Activated naive CD8-positive, alpha-beta T cell (primary cell): ENCODE measurements around the gene KCNAB2.

Experiments
- H3K27ac Mint-ChIP-seq: one replicate; pipeline ENCODE4 v1.8.0; 2021; ENCODE audit warnings: mixed read lengths
- H3K27me3 Mint-ChIP-seq: one replicate; pipeline ENCODE4 v1.8.0; 2021; ENCODE audit warnings: mixed read lengths
- H3K36me3 Mint-ChIP-seq: one replicate; pipeline ENCODE4 v1.8.0; 2021; ENCODE audit warnings: mixed read lengths
- H3K4me1 Mint-ChIP-seq: one replicate; pipeline ENCODE4 v1.8.0; 2021; ENCODE audit warnings: low read depth, mixed read lengths
- H3K4me3 Mint-ChIP-seq: one replicate; pipeline ENCODE4 v1.8.0; 2021; ENCODE audit warnings: mild to moderate bottlenecking, mixed read lengths
- H3K9me3 Mint-ChIP-seq: one replicate; pipeline ENCODE4 v1.8.0; 2021; ENCODE audit warnings: low read depth, mixed read lengths

KCNAB2 gene

DNA sequence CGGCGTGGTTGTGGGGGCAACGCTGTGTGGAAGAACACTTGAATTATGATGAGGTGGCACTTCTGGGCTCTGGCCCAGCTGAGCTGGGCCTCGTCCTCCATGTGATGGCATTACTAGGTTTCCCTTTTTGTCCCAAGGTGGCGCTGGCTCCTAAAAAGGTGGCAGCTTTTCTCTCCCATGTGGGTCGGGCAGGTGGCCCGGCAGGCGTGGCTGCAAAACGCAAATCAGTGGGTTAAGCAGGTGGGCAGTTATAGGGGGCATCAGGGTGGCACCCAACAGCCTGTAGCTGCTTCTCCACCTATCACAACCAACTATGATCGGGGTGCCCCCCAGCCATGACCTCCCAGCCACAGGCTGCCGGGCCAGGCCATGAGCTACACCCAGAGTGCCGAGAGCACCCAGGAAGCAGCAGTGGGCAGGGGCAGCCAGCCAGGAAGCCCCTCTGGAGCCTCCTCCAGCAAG is 59.6 kb downstream of the KCNAB2 start:
- Mint-ChIP-seq H3K4me1 (peaks cover 3% of the 10 kb centered on the region), H3K9me3 (no peaks in the 10 kb centered on the region), H3K27ac (no peak overlapping the region), H3K27me3 (peaks cover 6% of the 10 kb centered on the region), H3K4me3 (no peak overlapping the region), H3K36me3 (no peaks in the 10 kb centered on the region)

DNA sequence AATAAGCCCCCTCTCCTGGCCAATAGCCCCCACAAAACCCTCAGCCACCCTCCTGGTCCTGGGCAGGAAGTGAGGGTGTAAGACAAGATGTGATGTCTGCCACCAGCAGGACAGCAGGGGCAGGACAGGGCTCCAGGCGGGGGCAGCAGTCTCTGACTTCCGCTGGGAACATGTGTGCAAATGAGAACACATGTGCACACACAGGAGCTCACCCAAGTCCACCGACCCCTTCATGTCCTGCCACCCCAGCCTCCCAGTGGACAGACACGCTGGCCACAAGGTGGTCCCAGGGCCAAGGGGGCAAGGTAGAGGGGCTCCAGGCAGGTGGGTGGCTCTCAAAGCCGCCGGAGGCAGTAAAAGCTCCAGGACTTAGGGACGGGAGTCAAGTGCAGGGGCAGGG is 60.1 kb downstream of the KCNAB2 start:
- H3K4me3 Mint-ChIP-seq, result no peak overlapping the region
- no peak overlapping the region for H3K27ac Mint-ChIP-seq
- no peaks in the 10 kb centered on the region for H3K36me3 Mint-ChIP-seq

DNA sequence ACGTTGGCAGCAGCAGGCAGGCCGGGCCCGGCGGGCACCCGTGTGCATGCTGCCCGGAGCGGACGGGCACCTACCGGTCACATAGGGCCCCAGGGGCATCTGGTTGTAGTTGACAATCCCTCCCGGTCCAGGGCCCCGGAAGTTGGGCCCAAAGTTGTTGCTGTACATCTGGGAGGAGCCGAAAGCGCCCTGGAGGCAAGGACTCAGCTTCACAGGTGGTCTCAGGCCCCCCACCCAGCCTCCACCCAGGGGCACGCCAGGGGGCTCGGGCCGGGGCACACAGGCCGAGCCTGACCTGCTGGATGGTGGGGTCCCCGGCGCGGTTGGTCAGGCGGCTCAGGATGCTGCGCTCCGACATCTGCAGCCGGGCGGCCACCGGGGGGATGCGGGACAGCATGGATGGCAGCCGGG is 60.6 kb downstream of the KCNAB2 start:
- H3K4me3 Mint-ChIP-seq, result no peak overlapping the region
- no peaks in the 10 kb centered on the region for H3K36me3 Mint-ChIP-seq
- H3K9me3 Mint-ChIP-seq, result no peaks in the 10 kb centered on the region
- H3K4me1 Mint-ChIP-seq, result peaks cover 1% of the 10 kb centered on the region
- peaks cover 6% of the 10 kb centered on the region for H3K27me3 Mint-ChIP-seq
- H3K27ac Mint-ChIP-seq, result no peak overlapping the region

More for the DNA sequence above, 60.1 kb downstream of the KCNAB2 start:
- Mint-ChIP-seq H3K27me3 (peaks cover 6% of the 10 kb centered on the region), H3K4me1 (peaks cover 3% of the 10 kb centered on the region), H3K9me3 (no peaks in the 10 kb centered on the region)

DNA sequence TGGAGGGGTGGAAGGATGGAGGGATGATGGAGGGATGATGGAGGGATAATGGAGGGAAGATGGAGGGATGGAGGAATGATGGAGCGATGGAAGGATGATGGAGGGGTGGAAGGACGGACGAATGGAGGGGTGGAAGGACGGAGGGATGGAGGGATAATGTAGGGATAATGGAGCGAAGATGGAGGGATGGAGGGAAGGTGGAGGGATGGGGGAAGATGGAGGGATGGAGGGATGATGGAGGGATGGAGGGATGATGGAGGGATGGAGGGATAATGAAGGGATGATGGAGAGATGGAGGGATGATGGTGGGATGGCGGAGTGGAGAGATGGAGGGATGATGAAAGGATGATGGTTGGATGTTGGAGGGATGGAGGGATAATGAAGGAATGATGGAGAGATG is 61.3 kb downstream of the KCNAB2 start:
- H3K27ac Mint-ChIP-seq, result no peak overlapping the region
- H3K27me3 Mint-ChIP-seq, result peaks cover 6% of the 10 kb centered on the region
- H3K4me3 Mint-ChIP-seq, result no peak overlapping the region
- no peaks in the 10 kb centered on the region for H3K4me1 Mint-ChIP-seq
- no peaks in the 10 kb centered on the region for H3K9me3 Mint-ChIP-seq
- H3K36me3 Mint-ChIP-seq, result no peaks in the 10 kb centered on the region

DNA sequence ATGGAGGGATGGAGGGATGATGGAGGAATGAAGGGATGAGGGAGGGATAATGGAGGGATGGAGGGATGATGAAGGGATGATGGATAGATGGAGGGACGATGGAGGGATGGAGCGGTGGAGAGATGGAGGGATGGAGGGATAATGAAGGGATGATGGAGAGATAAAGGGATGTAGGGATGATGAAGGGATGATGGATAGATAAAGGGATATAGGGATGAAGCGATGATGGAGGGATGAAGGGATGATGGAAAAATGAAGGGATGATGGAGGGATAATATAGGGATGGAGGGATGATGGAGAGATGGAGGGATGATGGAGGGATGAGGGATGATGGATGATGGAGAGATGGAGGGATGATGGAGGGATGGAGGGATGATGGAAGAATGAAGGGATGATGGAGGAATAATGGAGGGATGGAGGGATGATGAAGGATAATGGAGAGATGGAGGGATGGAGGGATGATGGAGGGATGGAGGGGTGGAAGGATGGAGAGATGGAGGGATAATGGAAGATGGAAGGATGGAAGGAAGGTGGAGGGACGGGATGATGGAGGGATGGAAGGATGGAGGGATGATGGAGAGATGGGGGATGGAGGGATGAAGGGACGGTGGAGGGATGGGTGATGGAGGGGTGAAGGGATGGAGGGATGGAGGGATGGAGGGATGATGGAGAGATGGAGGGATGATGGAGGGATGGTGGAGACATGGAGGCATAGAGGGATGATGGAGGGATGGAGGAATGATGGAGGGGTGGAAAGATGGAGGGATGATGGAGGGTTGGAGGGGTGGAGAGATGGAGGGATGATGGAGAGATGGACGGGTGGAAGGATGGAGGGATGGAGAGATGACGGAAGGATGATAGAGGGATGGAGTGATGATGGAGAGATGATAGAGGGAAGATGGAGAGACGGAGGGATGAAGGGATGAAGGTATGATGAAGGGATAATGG is 62.0 kb downstream of the KCNAB2 start:
- Mint-ChIP-seq H3K4me1 (no peaks in the 10 kb centered on the region), H3K36me3 (no peaks in the 10 kb centered on the region), H3K4me3 (no peak overlapping the region), H3K27ac (no peak overlapping the region), H3K9me3 (no peaks in the 10 kb centered on the region), H3K27me3 (peaks cover 7% of the 10 kb centered on the region)

DNA sequence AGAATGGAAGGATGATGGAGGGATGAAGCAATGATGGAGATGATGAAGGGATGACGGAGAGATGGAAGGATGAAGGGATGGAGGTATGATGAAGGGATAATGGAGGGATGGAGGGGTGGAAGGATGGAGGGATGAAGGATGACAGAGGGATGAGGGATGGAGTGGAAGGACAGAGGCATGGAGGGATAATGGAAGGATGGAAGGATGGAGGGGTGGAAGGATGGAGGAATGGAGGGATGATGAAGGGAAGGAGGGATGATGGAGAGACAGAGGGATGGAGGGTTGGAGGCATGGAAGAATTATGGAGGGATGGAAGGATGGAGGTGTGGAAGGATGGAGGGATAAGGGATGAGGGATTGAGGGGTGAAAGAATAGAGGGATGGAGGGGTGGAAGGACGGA is 62.8 kb downstream of the KCNAB2 start:
- Mint-ChIP-seq H3K27ac (no peak overlapping the region), H3K27me3 (peaks cover 9% of the 10 kb centered on the region), H3K4me1 (no peaks in the 10 kb centered on the region), H3K36me3 (no peaks in the 10 kb centered on the region), H3K4me3 (no peak overlapping the region), H3K9me3 (no peaks in the 10 kb centered on the region)

DNA sequence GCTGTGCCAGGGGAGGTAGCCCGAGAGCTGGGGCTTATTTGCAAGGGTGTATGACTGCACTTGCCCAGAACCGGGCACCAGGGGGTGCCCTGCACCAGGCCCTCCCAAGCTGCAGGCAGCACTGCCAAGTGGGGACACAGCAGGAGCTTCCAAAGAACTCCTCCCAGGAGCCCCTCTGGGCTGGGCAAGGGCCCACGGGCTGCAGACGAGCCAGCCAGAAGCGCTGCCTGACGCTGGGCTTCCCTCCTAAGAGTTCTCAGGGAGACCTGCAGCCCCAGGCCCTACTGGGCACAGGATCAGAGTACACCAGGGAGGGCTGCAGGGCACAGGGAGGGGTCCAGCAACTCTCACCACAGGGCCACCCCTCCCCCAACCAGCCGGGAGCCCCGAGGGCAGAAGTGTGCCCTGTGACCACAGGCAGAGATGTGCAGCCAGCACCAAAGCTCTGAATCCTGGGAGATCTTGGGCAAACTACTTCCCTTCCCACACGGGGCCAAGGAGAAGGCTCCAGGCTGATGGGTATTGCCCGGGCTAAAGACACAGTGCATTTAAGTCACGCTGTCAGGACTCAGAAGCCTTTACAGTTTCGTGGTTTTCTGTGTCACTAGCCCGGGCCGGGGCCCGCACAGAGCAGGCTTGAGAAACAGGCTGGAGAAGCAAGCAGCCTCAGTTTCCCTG is 63.4 kb downstream of the KCNAB2 start:
- no peaks in the 10 kb centered on the region for H3K36me3 Mint-ChIP-seq
- no peak overlapping the region for H3K27ac Mint-ChIP-seq
- no peaks in the 10 kb centered on the region for H3K9me3 Mint-ChIP-seq
- no peaks in the 10 kb centered on the region for H3K4me1 Mint-ChIP-seq
- no peak overlapping the region for H3K4me3 Mint-ChIP-seq
- peaks cover 9% of the 10 kb centered on the region for H3K27me3 Mint-ChIP-seq

DNA sequence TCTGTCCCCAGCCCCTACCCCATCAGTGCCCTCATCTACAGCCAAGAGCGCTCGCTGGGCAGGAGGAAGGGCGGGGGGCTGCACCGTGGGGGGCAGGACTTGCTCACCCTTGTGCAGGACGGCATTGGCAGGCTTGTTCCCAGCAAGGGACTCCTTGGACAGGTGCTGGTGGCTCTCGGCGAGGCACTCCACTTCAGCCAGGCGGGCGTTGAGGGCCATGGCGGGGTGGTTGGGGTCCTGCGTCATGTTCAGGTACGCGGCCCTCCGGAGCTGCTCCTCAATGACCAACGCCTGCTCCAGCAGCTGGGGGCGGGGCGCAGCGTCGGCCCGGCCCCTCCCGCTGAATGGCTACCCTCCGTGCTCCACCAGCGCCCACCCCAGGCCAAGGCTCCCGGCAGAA is 64.0 kb downstream of the KCNAB2 start:
- H3K36me3 Mint-ChIP-seq, result no peaks in the 10 kb centered on the region
- peaks cover 9% of the 10 kb centered on the region for H3K27me3 Mint-ChIP-seq
- no peak overlapping the region for H3K4me3 Mint-ChIP-seq
- H3K4me1 Mint-ChIP-seq, result no peaks in the 10 kb centered on the region
- no peaks in the 10 kb centered on the region for H3K9me3 Mint-ChIP-seq
- H3K27ac Mint-ChIP-seq, result no peak overlapping the region

DNA sequence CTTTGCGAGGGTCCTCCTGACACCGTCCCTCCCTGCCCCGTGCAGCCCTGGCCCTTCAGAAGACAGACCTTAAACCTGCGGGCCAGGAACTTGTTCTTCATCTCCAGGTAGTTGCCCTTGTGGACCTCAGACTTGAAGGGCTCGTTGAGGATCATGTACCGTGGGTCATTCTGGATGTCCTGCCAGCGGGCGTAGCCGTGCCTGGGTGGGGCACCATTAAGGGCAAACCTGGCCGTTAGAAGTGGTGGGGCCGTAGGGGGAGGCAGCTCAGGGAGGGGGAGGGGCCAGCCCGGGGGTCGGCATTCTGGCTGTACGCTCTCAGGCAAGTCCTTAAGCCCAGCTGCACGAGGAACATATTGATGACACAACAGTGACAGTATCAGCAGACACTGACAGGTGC is 64.6 kb downstream of the KCNAB2 start:
- no peak overlapping the region for H3K4me3 Mint-ChIP-seq
- no peaks in the 10 kb centered on the region for H3K36me3 Mint-ChIP-seq
- H3K27ac Mint-ChIP-seq, result no peak overlapping the region
- H3K9me3 Mint-ChIP-seq, result no peaks in the 10 kb centered on the region
- H3K4me1 Mint-ChIP-seq, result no peaks in the 10 kb centered on the region
- H3K27me3 Mint-ChIP-seq, result peaks cover 7% of the 10 kb centered on the region

DNA sequence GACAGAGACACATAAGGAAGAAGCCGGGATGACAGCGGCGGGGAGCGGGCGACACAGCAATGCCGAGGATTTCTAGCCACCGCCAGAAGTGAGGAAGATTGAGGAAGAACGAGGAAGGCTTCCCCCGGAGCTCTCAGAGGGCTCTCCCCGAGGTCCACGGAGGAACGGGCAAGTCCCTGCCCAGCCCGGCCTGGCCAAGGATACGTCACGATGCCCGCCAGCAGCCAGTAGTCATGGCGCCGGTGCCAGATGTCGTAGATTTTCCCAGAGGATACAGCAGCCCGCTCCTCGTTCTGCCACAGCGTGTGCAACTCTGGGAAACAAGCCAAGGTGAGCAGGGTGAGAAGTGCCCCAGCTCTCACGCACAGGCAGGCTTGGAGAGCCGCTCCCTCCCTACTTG is 65.9 kb downstream of the KCNAB2 start:
- no peaks in the 10 kb centered on the region for H3K4me1 Mint-ChIP-seq
- no peak overlapping the region for H3K4me3 Mint-ChIP-seq
- peaks cover 7% of the 10 kb centered on the region for H3K27me3 Mint-ChIP-seq
- H3K9me3 Mint-ChIP-seq, result peaks cover under 1% of the 10 kb centered on the region
- H3K36me3 Mint-ChIP-seq, result no peaks in the 10 kb centered on the region
- no peak overlapping the region for H3K27ac Mint-ChIP-seq

DNA sequence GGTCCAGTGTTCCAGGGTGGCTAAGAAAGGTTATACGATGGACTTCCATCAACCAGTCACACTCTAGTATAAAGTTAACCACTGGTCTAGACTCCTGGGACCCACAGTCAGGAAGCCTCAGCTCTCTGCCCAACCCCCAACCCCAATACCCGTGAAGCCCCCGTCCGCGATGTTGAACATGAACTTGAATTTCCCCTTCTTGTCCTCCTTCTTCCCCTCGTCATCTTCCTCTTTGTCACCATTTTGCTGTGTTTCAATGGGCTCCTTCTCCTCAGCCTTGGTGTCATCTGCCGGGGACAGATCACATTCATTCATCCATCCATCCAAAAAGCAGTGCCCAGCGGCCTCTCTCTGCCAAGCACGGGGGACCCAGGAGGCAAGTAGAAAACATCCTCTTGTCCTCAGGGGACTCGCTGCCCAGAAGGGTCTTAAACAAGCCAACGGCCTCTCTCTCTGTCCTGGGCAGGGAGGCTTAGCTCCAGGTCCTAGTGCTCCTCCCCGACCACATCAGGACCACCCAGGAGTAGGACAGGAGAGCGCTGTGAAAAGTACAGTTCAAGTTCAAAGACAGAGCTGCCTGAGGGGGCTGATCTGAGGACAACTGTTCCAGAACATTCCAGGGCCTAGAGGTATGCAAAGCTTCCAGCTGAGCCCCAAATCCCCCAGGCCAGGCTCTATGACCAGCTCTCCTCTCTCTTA is 66.5 kb downstream of the KCNAB2 start:
- Mint-ChIP-seq H3K27me3 (peaks cover 7% of the 10 kb centered on the region), H3K27ac (no peak overlapping the region), H3K9me3 (peaks cover 6% of the 10 kb centered on the region), H3K4me3 (no peak overlapping the region), H3K36me3 (no peaks in the 10 kb centered on the region), H3K4me1 (no peaks in the 10 kb centered on the region)

DNA sequence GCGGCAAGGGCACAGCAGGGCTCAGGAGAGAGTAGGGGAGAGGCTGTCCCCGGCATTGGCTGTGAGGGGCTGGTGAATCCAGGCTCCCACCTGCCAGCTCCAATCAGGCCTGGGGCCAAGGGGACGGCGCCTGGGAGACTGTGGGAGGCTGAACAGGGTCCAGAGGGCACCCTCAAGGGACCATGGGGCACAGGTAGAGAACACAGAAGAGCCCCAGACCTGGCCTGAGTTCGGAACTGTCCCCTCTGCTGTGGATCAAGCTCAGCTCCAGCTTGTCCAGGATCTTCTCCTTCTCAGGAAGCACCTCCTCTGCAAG is 67.0 kb downstream of the KCNAB2 start:
- no peak overlapping the region for H3K27ac Mint-ChIP-seq
- H3K27me3 Mint-ChIP-seq, result peaks cover 7% of the 10 kb centered on the region
- no peaks in the 10 kb centered on the region for H3K4me1 Mint-ChIP-seq
- no peak overlapping the region for H3K4me3 Mint-ChIP-seq
- no peaks in the 10 kb centered on the region for H3K36me3 Mint-ChIP-seq
- H3K9me3 Mint-ChIP-seq, result peaks cover 7% of the 10 kb centered on the region

DNA sequence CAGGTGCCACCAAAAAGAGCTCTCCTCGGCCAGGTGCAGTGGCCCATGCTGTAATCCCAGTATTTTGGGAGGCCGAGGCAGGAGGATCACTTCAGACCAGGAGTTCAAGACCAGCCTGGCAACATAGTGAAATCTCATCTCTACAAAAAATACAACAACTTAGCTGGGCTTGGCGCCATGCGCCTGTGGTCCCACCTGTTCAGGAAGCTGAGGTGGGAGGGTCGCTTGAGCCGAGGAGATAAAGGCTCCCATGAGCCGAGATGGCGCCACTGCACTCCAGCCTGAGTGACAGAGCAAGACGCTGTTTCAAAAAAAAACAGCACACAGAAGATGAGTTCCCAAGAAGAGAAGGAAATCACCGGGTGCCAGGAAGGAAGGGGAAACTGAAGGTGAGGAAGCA is 67.4 kb downstream of the KCNAB2 start:
- H3K4me1 Mint-ChIP-seq, result no peaks in the 10 kb centered on the region
- H3K4me3 Mint-ChIP-seq, result no peak overlapping the region
- no peak overlapping the region for H3K27ac Mint-ChIP-seq
- H3K9me3 Mint-ChIP-seq, result peaks cover 7% of the 10 kb centered on the region
- H3K27me3 Mint-ChIP-seq, result peaks cover 6% of the 10 kb centered on the region
- no peaks in the 10 kb centered on the region for H3K36me3 Mint-ChIP-seq

DNA sequence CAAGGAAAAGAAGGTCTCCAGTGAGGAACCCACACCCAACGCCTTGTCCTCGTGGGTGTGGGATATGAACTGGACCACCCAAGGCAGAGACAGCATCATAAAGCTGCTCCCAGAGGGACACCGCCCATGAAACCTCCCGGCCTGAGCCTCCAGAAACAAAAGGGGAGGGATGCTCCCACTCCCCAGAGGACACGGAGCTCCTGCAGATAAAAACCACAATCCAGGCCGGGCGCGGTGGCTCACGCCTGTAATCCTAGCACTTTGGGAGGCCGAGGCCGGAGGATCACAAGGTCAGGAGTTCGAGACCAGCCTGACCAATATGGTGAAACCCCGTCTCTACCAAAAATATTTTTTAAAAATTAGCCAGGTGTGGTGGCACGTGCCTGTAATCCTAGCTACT is 68.1 kb downstream of the KCNAB2 start:
- no peaks in the 10 kb centered on the region for H3K36me3 Mint-ChIP-seq
- no peak overlapping the region for H3K27ac Mint-ChIP-seq
- peaks cover 7% of the 10 kb centered on the region for H3K9me3 Mint-ChIP-seq
- peaks cover 3% of the 10 kb centered on the region for H3K27me3 Mint-ChIP-seq
- H3K4me1 Mint-ChIP-seq, result no peaks in the 10 kb centered on the region
- no peak overlapping the region for H3K4me3 Mint-ChIP-seq

DNA sequence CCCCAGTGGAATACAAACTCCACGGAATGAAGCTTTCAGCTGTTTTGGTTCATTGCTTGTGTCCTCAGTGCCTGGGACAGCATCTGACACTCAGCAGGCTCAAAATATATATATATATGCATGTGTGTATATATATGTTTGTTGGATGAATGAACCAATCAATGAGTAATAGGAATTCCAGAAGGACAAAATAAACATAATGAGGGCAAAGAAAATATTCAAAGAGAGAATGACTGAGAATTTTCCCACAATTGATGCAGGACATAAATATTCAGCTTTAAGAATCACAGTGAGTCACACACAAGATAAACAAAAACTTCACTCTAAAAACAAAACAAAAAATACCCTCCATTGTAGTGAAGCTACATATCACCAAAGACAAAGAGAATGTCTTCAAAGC is 70.4 kb downstream of the KCNAB2 start:
- no peak overlapping the region for H3K27ac Mint-ChIP-seq
- peaks cover 3% of the 10 kb centered on the region for H3K27me3 Mint-ChIP-seq
- peaks cover 7% of the 10 kb centered on the region for H3K9me3 Mint-ChIP-seq
- H3K4me1 Mint-ChIP-seq, result no peaks in the 10 kb centered on the region
- no peaks in the 10 kb centered on the region for H3K36me3 Mint-ChIP-seq
- no peak overlapping the region for H3K4me3 Mint-ChIP-seq
